ENCODE data around the gene RSAD2. TPM values are rescaled to one million over a fixed set of nuclear protein-coding genes. Genes with fewer than 3 reads are reported as not detected.

Gene RSAD2
- total and polyA plus RNA-seq, 2 experiments from 2014 or later = 0.10 TPM; not detected in 1

GRCh38 chr2:6834163-6834562, 43.4 kb upstream of the RSAD2 start:
- no peak for ATAC-seq
- Histone ChIP-seq H2AFZ (no peak overlapping the region), H3K9me2 (ENCODE audit: insufficient read depth) (no peaks in the 10 kb centered on the region), H3F3A (replicated peaks; ENCODE audit: low read depth) (no peaks in the 10 kb centered on the region), H3K27me3 (ENCODE audit: insufficient read depth) (no peaks in the 10 kb centered on the region), H3K4me3 (no peak overlapping the region), H3K4me2 (no peak overlapping the region), H3K36me3 (ENCODE audit: insufficient read depth) (0 out of 2 replicates have a peak, but pooled peaks cover 4% of the 10 kb centered on the region), H3K27ac (ENCODE audit: low read depth) (no peak overlapping the region), H3K4me1 (ENCODE audit: insufficient read depth) (no peaks in the 10 kb centered on the region), H4K20me1 (replicated peaks; ENCODE audit: insufficient read depth) (no peaks in the 10 kb centered on the region), H3K79me2 (replicated peaks; ENCODE audit: insufficient read depth) (no peaks in the 10 kb centered on the region)
- Mint-ChIP-seq H3K27ac (no peak overlapping the region), H3K9me3 (peaks cover 78% of the 10 kb centered on the region), H3K4me1 (no peaks in the 10 kb centered on the region), H3K27me3 (ENCODE audit: insufficient read depth, low read depth, poor library complexity) (peaks cover 3% of the 10 kb centered on the region), H3K36me3 (ENCODE audit: low read depth) (peaks cover 22% of the 10 kb centered on the region), H3K4me3 (no peak overlapping the region)
- no peak for DNase-seq (ENCODE audit: low spot score)
- TF ChIP-seq ZNF331 (CRISPR knock-in tag; IDR thresholded peaks at IDR 0.05; ENCODE audit: low read depth) (no peak), EZH2 (IDR thresholded peaks at IDR 0.05; ENCODE audit: low read depth, unreplicated experiment) (no peak)

GRCh38 chr2:6835467-6835866, 42.1 kb upstream of the RSAD2 start:
- no peaks in the 10 kb centered on the region for H3K79me2 ChIP-seq (replicated peaks; ENCODE audit: insufficient read depth)
- Mint-ChIP-seq H3K27me3 (ENCODE audit: insufficient read depth, low read depth, poor library complexity) (peaks cover 3% of the 10 kb centered on the region), H3K36me3 (ENCODE audit: low read depth) (peaks cover 17% of the 10 kb centered on the region), H3K4me1 (no peaks in the 10 kb centered on the region), H3K9me3 (peaks cover 80% of the 10 kb centered on the region), H3K27ac (no peak overlapping the region), H3K4me3 (no peak overlapping the region)
- H3K9me2 ChIP-seq (ENCODE audit: insufficient read depth) = peaks cover 3% of the 10 kb centered on the region; the same call in 1 of the 2 replicates
- no peak overlapping the region for H3K4me3 ChIP-seq
- no peak for ATAC-seq
- TF ChIP-seq JUNB (IDR thresholded peaks at IDR 0.05; ENCODE audit: unreplicated experiment) (no peak), ZNF331 (CRISPR knock-in tag; IDR thresholded peaks at IDR 0.05; ENCODE audit: low read depth) (no peak), EZH2phosphoT487 (IDR thresholded peaks at IDR 0.05; ENCODE audit: unreplicated experiment) (no peak), CREB1 (CRISPR knock-in tag; IDR thresholded peaks at IDR 0.05; ENCODE audit: low read depth) (no peak), NANOG (IDR thresholded peaks at IDR 0.05; ENCODE audit: borderline replicate concordance) (no peak), ZNF114 (CRISPR knock-in tag; IDR thresholded peaks at IDR 0.05) (no peak), POLR2AphosphoS5 (IDR thresholded peaks at IDR 0.05; ENCODE audit: low read depth) (no peak)
- H3K4me2 ChIP-seq = no peak overlapping the region
- H3K36me3 ChIP-seq (ENCODE audit: insufficient read depth) = 0 out of 2 replicates have a peak, but pooled peaks cover 4% of the 10 kb centered on the region
- no peaks in the 10 kb centered on the region for H3K27me3 ChIP-seq (ENCODE audit: insufficient read depth)
- no peak overlapping the region for H3K27ac ChIP-seq (ENCODE audit: low read depth)
- no peak overlapping the region for H2AFZ ChIP-seq
- no peaks in the 10 kb centered on the region for H3K4me1 ChIP-seq (ENCODE audit: insufficient read depth)
- DNase-seq (ENCODE audit: low spot score) = no peak
- no peaks in the 10 kb centered on the region for H4K20me1 ChIP-seq (replicated peaks; ENCODE audit: insufficient read depth)
- H3F3A ChIP-seq (replicated peaks; ENCODE audit: low read depth) = no peaks in the 10 kb centered on the region

GRCh38 chr2:6838673-6839319, 38.8 kb upstream of the RSAD2 start:
- no peak overlapping the region for H3K4me3 ChIP-seq
- H3K9me3 Mint-ChIP-seq = peaks cover 88% of the 10 kb centered on the region
- no peak overlapping the region for H3K4me2 ChIP-seq
- H3K9me2 ChIP-seq (ENCODE audit: insufficient read depth) = peaks cover 4% of the 10 kb centered on the region; the same call in 1 of the 2 replicates
- H3K27ac ChIP-seq (ENCODE audit: low read depth) = no peak overlapping the region
- peaks cover 3% of the 10 kb centered on the region for H3K27me3 Mint-ChIP-seq (ENCODE audit: insufficient read depth, low read depth, poor library complexity)
- peaks cover 15% of the 10 kb centered on the region; the same call in 1 of the 3 replicates for H3K36me3 Mint-ChIP-seq (ENCODE audit: low read depth)
- H3K4me1 ChIP-seq (ENCODE audit: insufficient read depth) = no peaks in the 10 kb centered on the region
- 0 out of 2 replicates have a peak, but pooled peaks cover 4% of the 10 kb centered on the region for H3K36me3 ChIP-seq (ENCODE audit: insufficient read depth)
- no peak overlapping the region for H2AFZ ChIP-seq
- no peaks in the 10 kb centered on the region for H3K27me3 ChIP-seq (ENCODE audit: insufficient read depth)
- no peaks in the 10 kb centered on the region for H4K20me1 ChIP-seq (replicated peaks; ENCODE audit: insufficient read depth)
- H3K4me3 Mint-ChIP-seq = no peak overlapping the region
- H3F3A ChIP-seq (replicated peaks; ENCODE audit: low read depth) = no peaks in the 10 kb centered on the region
- ATAC-seq (no peak), DNase-seq (ENCODE audit: low spot score) (no peak)
- no peaks in the 10 kb centered on the region for H3K4me1 Mint-ChIP-seq
- no peaks in the 10 kb centered on the region for H3K79me2 ChIP-seq (replicated peaks; ENCODE audit: insufficient read depth)
- H3K27ac Mint-ChIP-seq = no peak overlapping the region
- TF ChIP-seq ETS1 (IDR thresholded peaks at IDR 0.05) (no peak), NANOG (IDR thresholded peaks at IDR 0.05; ENCODE audit: borderline replicate concordance) (no peak), STAT1 (IDR thresholded peaks at IDR 0.05; ENCODE audit: unreplicated experiment) (no peak), CREB1 (CRISPR knock-in tag; IDR thresholded peaks at IDR 0.05; ENCODE audit: low read depth) (no peak), REST (IDR thresholded peaks at IDR 0.05; ENCODE audit: unreplicated experiment) (no peak), EZH2 (IDR thresholded peaks at IDR 0.05; ENCODE audit: low read depth, unreplicated experiment) (no peak), CTCF (conservative IDR thresholded peaks at IDR 0.05; ENCODE audit: low read depth in 2 of 2) (no peak), JUNB (IDR thresholded peaks at IDR 0.05; ENCODE audit: unreplicated experiment) (no peak), POLR2AphosphoS5 (IDR thresholded peaks at IDR 0.05; ENCODE audit: low read depth) (no peak), EZH2phosphoT487 (IDR thresholded peaks at IDR 0.05; ENCODE audit: unreplicated experiment) (no peak), ZNF331 (CRISPR knock-in tag; IDR thresholded peaks at IDR 0.05; ENCODE audit: low read depth) (no peak)
